ENCODE results near the gene JAKMIP3. TPM values are rescaled to one million over a fixed set of nuclear protein-coding genes. Genes with fewer than 3 reads are reported as not detected.

JAKMIP3 gene
- total RNA-seq, 1 donor from 2014 or later, result 0.09 TPM

DNA sequence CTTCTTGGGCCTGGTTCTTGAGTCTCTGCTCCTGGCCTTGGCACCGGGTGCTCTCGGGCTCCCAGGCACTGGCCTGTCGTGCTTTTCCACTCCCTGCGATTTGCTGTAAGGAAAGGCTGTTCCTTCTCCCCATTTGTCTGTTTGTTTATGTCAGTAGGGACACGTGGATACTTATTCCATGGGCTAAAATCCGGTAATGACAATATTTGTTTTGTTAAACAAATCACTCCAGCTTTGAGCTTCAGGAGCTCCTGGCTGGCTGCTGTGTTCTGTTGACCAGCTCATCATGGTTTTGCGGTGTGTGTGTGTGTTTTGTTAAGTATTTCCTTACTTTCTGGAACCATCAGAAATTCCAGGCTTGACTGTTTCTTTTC lies 17.5 kb upstream of the JAKMIP3 start:
- DNase-seq, result no peak
- Mint-ChIP-seq H3K4me1 (no peaks in the 10 kb centered on the region), H3K9me3 (peaks cover 9% of the 10 kb centered on the region), H3K27me3 (peaks cover 10% of the 10 kb centered on the region), H3K36me3 (ENCODE audit: low read depth) (peaks cover 4% of the 10 kb centered on the region), H3K4me3 (no peak overlapping the region), H3K27ac (no peak overlapping the region)
- ChIA-PET CTCF (no interaction called here), POLR2A (no interaction called here)
- intact Hi-C loops (cut with micrococcal nuclease), result no loop called here
- TF ChIP-seq, protein P1, sequence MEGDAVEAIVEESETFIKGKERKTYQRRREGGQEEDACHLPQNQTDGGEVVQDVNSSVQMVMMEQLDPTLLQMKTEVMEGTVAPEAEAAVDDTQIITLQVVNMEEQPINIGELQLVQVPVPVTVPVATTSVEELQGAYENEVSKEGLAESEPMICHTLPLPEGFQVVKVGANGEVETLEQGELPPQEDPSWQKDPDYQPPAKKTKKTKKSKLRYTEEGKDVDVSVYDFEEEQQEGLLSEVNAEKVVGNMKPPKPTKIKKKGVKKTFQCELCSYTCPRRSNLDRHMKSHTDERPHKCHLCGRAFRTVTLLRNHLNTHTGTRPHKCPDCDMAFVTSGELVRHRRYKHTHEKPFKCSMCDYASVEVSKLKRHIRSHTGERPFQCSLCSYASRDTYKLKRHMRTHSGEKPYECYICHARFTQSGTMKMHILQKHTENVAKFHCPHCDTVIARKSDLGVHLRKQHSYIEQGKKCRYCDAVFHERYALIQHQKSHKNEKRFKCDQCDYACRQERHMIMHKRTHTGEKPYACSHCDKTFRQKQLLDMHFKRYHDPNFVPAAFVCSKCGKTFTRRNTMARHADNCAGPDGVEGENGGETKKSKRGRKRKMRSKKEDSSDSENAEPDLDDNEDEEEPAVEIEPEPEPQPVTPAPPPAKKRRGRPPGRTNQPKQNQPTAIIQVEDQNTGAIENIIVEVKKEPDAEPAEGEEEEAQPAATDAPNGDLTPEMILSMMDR (IDR thresholded peaks at IDR 0.05), result no peak
- ATAC-seq (ENCODE audit: low read depth), result no peak

DNA sequence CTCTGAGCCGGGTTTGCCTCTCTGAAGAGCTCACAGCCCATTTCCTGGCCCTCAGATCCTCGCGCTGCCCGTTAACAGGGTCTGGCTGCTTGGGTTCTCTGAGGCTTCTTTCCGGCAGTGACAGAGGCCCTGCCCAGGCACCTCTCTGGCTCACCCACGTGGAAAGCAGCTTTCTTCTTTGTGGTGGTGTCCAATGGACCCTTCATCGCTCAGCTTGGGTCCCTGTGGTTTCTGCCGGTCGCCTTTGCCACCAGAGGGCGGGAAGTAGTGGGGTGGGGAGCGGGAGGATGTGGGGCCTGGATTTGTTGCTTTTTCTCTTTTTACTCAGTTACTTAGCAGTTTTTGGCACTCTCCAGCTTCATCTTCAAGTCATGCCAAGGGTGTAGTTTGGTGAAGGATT lies 15.6 kb upstream of the JAKMIP3 start:
- CTCF ChIA-PET, result no interaction called here
- Mint-ChIP-seq H3K36me3 (ENCODE audit: low read depth) (peaks cover 4% of the 10 kb centered on the region), H3K27ac (no peak overlapping the region), H3K4me1 (no peaks in the 10 kb centered on the region), H3K9me3 (peaks cover 14% of the 10 kb centered on the region), H3K4me3 (no peak overlapping the region), H3K27me3 (peaks cover 4% of the 10 kb centered on the region)
- DNase-seq, result no peak
- POLR2A ChIA-PET, result no interaction called here
- ATAC-seq (ENCODE audit: low read depth), result no peak
- TF ChIP-seq, protein P1 (IDR thresholded peaks at IDR 0.05), result no peak
- intact Hi-C loops (cut with micrococcal nuclease), result no loop called here

DNA sequence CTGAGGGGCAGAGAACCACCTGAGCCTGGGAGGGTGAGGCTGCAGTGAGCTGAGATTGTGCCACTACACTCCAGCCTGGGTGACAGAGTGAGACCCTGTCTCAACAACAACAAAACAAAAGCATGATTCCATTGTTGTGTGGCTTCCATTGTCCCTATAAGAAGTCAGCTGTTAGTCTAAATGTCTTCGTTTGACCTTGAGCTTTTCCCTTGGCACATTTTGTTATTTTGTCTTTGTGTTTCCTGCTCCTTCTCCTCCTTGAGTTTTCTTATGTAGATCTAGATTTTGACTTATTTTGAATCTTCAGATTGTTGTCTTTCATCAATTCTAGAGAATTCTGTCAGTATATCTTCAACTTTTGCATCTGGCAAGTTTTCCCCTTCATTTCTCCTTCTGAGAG lies 13.6 kb upstream of the JAKMIP3 start:
- ChIA-PET POLR2A (no interaction called here), CTCF (no interaction called here)
- no peaks in the 10 kb centered on the region for H3K4me1 Mint-ChIP-seq
- intact Hi-C loops (cut with micrococcal nuclease), result no loop called here
- TF ChIP-seq, protein P1 (IDR thresholded peaks at IDR 0.05), result no peak
- peaks cover 4% of the 10 kb centered on the region for H3K27me3 Mint-ChIP-seq
- peaks cover 14% of the 10 kb centered on the region for H3K9me3 Mint-ChIP-seq
- no peak for ATAC-seq (ENCODE audit: low read depth)
- DNase-seq, result no peak
- no peak overlapping the region for H3K27ac Mint-ChIP-seq
- peaks cover 4% of the 10 kb centered on the region for H3K36me3 Mint-ChIP-seq (ENCODE audit: low read depth)
- no peak overlapping the region for H3K4me3 Mint-ChIP-seq

DNA sequence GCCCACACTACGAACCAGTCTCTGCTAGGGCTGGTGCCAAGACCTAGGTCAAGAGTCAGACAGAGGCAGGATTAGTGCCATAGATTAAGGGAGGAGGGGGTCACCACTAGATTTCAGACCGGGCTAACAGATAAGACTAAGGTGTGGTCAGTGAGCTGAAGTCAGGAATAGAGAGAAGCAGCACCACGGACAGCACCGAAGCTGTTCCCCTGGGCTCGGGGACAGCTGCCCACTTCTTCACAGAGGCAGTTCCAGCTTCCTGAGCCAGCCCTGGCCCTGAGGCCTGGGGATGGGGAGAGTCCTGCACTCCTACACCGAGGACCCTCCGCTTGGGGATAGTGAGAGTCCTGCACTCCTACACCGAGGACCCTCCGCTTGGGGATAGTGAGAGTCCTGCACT lies 11.2 kb upstream of the JAKMIP3 start:
- intact Hi-C loops (cut with micrococcal nuclease), result no loop called here
- Mint-ChIP-seq H3K27ac (no peak overlapping the region), H3K27me3 (peaks cover 4% of the 10 kb centered on the region), H3K4me3 (no peak overlapping the region), H3K9me3 (peaks cover 14% of the 10 kb centered on the region), H3K36me3 (ENCODE audit: low read depth) (peaks cover 4% of the 10 kb centered on the region), H3K4me1 (no peaks in the 10 kb centered on the region)
- CTCF ChIA-PET, result no interaction called here
- DNase-seq (no peak), ATAC-seq (ENCODE audit: low read depth) (no peak)
- TF ChIP-seq, protein P1 (IDR thresholded peaks at IDR 0.05), result no peak
- POLR2A ChIA-PET, result no interaction called here

- POLR2A ChIA-PET, result no interaction called here
These were observed 10.1 kb upstream of the JAKMIP3 start for GRCh38 chr10:132055616-132056015.

More at GRCh38 chr10:132055616-132056015, 10.1 kb upstream of the JAKMIP3 start:
- TF ChIP-seq, protein P1 (IDR thresholded peaks at IDR 0.05), result no peak
- Mint-ChIP-seq H3K36me3 (ENCODE audit: low read depth) (peaks cover 4% of the 10 kb centered on the region), H3K4me1 (no peaks in the 10 kb centered on the region), H3K4me3 (no peak overlapping the region), H3K27me3 (peaks cover 4% of the 10 kb centered on the region), H3K9me3 (peaks cover 14% of the 10 kb centered on the region), H3K27ac (no peak overlapping the region)
- intact Hi-C loops (cut with micrococcal nuclease), result no loop called here
- DNase-seq, result no peak
- ATAC-seq (ENCODE audit: low read depth), result no peak
- CTCF ChIA-PET, result no interaction called here

All from activated B cell treated with CpG ODN at 0.5 μM for 24 hours (primary cell).